ENCODE measurements around the gene YWHAG. TPM values are rescaled to one million over a fixed set of nuclear protein-coding genes. Genes with fewer than 3 reads are reported as not detected.

YWHAG gene
- total and polyA plus RNA-seq, 9 of the 15 experiments (the other 6 are each of a cell fraction or from before 2014, with no cell fraction given) = 30.4 to 246 (median 94.5) TPM

- TF ChIP-seq CUX1 (CRISPR knock-in tag; IDR thresholded peaks at IDR 0.05) (peak; percentile 47; the same call in 1 of the 2 replicates), TFAP4 (CRISPR knock-in tag; IDR thresholded peaks at IDR 0.05; ENCODE audit: borderline replicate concordance) (peak; percentile 87), PRDM10 (IDR thresholded peaks at IDR 0.05; ENCODE audit: partially characterized antibody) (peak; percentile 69), SIN3A (IDR thresholded peaks at IDR 0.05; ENCODE audit: borderline replicate concordance in 2 of 2, control insufficient read depth in 1 of 2, low read depth in 2 of 2, low read length in 2 of 2) (peak; percentile 6 to 24; a peak in 1 of 4 replicates), CCNT2 (IDR thresholded peaks at IDR 0.05; ENCODE audit: borderline replicate concordance, extremely low read depth, insufficient read length, low read depth, low read length) (peak; percentile 60), WHSC1 (IDR thresholded peaks at IDR 0.05; ENCODE audit: low read length) (no peak), RCOR1 (IDR thresholded peaks at IDR 0.05; ENCODE audit: borderline replicate concordance in 1 of 2, low read depth in 2 of 2, low read length in 2 of 2) (peak in 1 of 2 experiments; percentile 22; a peak in 1 of 4 replicates), XRCC4 (IDR thresholded peaks at IDR 0.05; ENCODE audit: extremely low read depth, insufficient read depth, insufficient read length) (no peak), CEBPB (tag; IDR thresholded peaks at IDR 0.05) (peak; percentile 96), ZBTB11 (CRISPR knock-in tag; IDR thresholded peaks at IDR 0.05) (0 out of 6 replicates have a peak, but pooled peaks of 1 of the 3 experiments have one; percentile 37)
Observed at GRCh38 chr7:76318488-76319353, 40.1 kb downstream of the YWHAG start (continued).
